ENCODE results near the gene OLFM1. TPM values are rescaled to one million over a fixed set of nuclear protein-coding genes. Genes with fewer than 3 reads are reported as not detected.

Gene OLFM1
- polyA plus RNA-seq, 1 experiment: 1.5 TPM

DNA sequence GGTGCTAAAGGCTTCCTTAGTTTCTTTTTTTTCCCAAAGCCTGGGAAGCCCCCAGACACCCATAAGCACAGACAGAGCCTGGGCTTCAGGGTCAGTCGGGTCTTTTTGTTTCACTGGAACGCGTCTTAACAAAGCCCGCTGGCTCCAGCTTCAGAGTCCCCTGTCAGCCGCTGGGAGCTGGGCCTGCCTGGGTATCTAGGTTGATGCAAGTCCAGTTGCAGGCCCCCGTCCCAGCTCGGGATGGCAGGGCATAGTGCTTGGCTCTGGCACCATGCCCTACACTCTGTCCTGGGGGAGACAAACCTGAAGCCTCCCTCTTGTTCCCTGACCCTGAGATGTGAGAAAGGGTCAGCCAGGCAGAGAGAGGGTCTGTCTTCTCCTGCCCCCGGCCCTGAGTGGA lies 14.5 kb downstream of the OLFM1 start:
- CTCF ChIA-PET: interaction anchor here (0.7 kb wide), 1 partner anchor 32 kb away, joined by 5 read pairs; no protein-coding TSS in a partner anchor
- no peak for TF ChIP-seq CTCF (IDR thresholded peaks at IDR 0.05; ENCODE audit: insufficient read depth, low read depth, low read length)
- Histone ChIP-seq H3K27me3 (ENCODE audit: control insufficient read depth, insufficient read depth, low read length) (no peaks in the 10 kb centered on the region), H3K4me3 (ENCODE audit: low read depth, low read length) (no peak overlapping the region), H3K36me3 (ENCODE audit: control insufficient read depth, insufficient read depth, low read length) (no peaks in the 10 kb centered on the region)
- DNase-seq (ENCODE audit: low read depth): no peak
- POLR2A ChIA-PET: no interaction called here

GRCh38 chr9:135102331-135102730 lies 14.9 kb downstream of the OLFM1 start:
- Histone ChIP-seq H3K27me3 (ENCODE audit: control insufficient read depth, insufficient read depth, low read length) (no peaks in the 10 kb centered on the region), H3K36me3 (ENCODE audit: control insufficient read depth, insufficient read depth, low read length) (no peaks in the 10 kb centered on the region), H3K4me3 (ENCODE audit: low read depth, low read length) (no peak overlapping the region)
- ChIA-PET CTCF (no interaction called here), POLR2A (no interaction called here)
- DNase-seq (ENCODE audit: low read depth): no peak
- no peak for TF ChIP-seq CTCF (IDR thresholded peaks at IDR 0.05; ENCODE audit: insufficient read depth, low read depth, low read length)

DNA sequence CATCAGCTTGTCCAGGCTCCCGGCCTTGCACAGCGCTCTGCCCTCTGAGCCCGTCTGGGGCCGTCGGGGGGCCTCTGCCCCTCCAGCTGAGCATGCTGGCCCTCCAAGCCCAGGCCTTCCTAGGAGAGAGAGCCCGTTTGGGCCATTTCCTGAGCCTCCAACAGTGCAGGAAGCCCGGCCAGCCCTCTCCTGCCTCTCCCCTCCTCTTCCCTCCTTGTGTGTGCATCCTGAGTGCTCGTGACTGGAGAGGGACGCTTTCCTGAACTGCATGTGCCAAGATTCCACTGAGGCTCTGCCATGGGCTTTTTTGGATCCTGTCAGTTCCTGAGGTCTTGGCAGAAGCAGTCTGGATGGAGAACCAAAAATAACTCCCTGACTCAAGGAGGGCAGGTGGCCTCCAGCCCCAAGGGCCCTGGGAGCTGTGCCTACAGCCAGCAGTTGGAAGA lies 15.6 kb downstream of the OLFM1 start:
- Histone ChIP-seq H3K36me3 (ENCODE audit: control insufficient read depth, insufficient read depth, low read length) (no peaks in the 10 kb centered on the region), H3K4me3 (ENCODE audit: low read depth, low read length) (no peak overlapping the region), H3K27me3 (ENCODE audit: control insufficient read depth, insufficient read depth, low read length) (no peaks in the 10 kb centered on the region)
- no peak for TF ChIP-seq CTCF (IDR thresholded peaks at IDR 0.05; ENCODE audit: insufficient read depth, low read depth, low read length)
- POLR2A ChIA-PET: no interaction called here
- CTCF ChIA-PET: no interaction called here
- DNase-seq (ENCODE audit: low read depth): no peak

- Histone ChIP-seq H3K36me3 (ENCODE audit: control insufficient read depth, insufficient read depth, low read length) (no peaks in the 10 kb centered on the region), H3K4me3 (ENCODE audit: low read depth, low read length) (no peak overlapping the region), H3K27me3 (ENCODE audit: control insufficient read depth, insufficient read depth, low read length) (no peaks in the 10 kb centered on the region)
- DNase-seq (ENCODE audit: low read depth): no peak
- no peak for TF ChIP-seq CTCF (IDR thresholded peaks at IDR 0.05; ENCODE audit: insufficient read depth, low read depth, low read length)
- ChIA-PET CTCF (no interaction called here), POLR2A (no interaction called here)
Measured at GRCh38 chr9:135103931-135104639, 16.6 kb downstream of the OLFM1 start.

- no peaks in the 10 kb centered on the region for H3K36me3 ChIP-seq (ENCODE audit: control insufficient read depth, insufficient read depth, low read length)
- TF ChIP-seq CTCF (IDR thresholded peaks at IDR 0.05; ENCODE audit: insufficient read depth, low read depth, low read length): no peak
- CTCF ChIA-PET: no interaction called here
- no peak for DNase-seq (ENCODE audit: low read depth)
- POLR2A ChIA-PET: no interaction called here
- H3K27me3 ChIP-seq (ENCODE audit: control insufficient read depth, insufficient read depth, low read length): no peaks in the 10 kb centered on the region
- no peak overlapping the region for H3K4me3 ChIP-seq (ENCODE audit: low read depth, low read length)
Measured at GRCh38 chr9:135104761-135105160, 17.3 kb downstream of the OLFM1 start.
